H9 (cell line): ENCODE measurements around the gene MIPOL1. TPM values are rescaled to one million over a fixed set of nuclear protein-coding genes. Genes with fewer than 3 reads are reported as not detected.

Source experiments
- DNase-seq: peaks from one replicate; pipeline ENCODE4 v3.0.0-alpha.2; 2017
- H2AFZ ChIP-seq: one replicate; pipeline ENCODE4 v1.6.1; 2013; ENCODE audit warnings: mild to moderate bottlenecking, low read length, control low read depth, moderate library complexity
- H2AK5ac ChIP-seq: 2 replicates; pipeline ENCODE4 v1.6.1; 2013; ENCODE audit warnings: low read length, control low read depth, mixed read lengths; ENCODE audit not compliant: insufficient read length
- H2BK120ac ChIP-seq: one replicate; pipeline ENCODE4 v1.6.1; 2013; ENCODE audit warnings: low read depth, mild to moderate bottlenecking, low read length, control low read depth, inconsistent platforms; ENCODE audit not compliant: poor library complexity, severe bottlenecking
- H2BK12ac ChIP-seq: 2 replicates; pipeline ENCODE4 v1.6.1; 2013; ENCODE audit warnings: low read length, control low read depth, mixed read lengths, low read depth; ENCODE audit not compliant: insufficient read length
- H2BK15ac ChIP-seq: 2 replicates; pipeline ENCODE4 v1.6.1; 2013; ENCODE audit warnings: low read depth, low read length, control low read depth
- H2BK20ac ChIP-seq: one replicate; pipeline ENCODE4 v1.6.1; 2013; ENCODE audit warnings: low read depth, mild to moderate bottlenecking, low read length, control low read depth, inconsistent platforms; ENCODE audit not compliant: poor library complexity, severe bottlenecking
- H2BK5ac ChIP-seq: 2 replicates; pipeline ENCODE4 v1.6.1; 2013; ENCODE audit warnings: low read length, control low read depth, mixed read lengths; ENCODE audit not compliant: insufficient read length
- H3K14ac ChIP-seq: 2 replicates; pipeline ENCODE4 v1.6.1; 2013; ENCODE audit warnings: low read length, control low read depth; ENCODE audit not compliant: insufficient read depth
- H3K18ac ChIP-seq: 2 replicates; pipeline ENCODE4 v1.6.1; 2013; ENCODE audit warnings: low read depth, mild to moderate bottlenecking, mixed read lengths, low read length, control low read depth; ENCODE audit not compliant: insufficient read length
- H3K23ac ChIP-seq: 2 replicates; pipeline ENCODE4 v1.6.1; 2013; ENCODE audit warnings: low read length, control low read depth, mixed read lengths, low read depth; ENCODE audit not compliant: insufficient read length
- H3K23me2 ChIP-seq: 2 replicates; pipeline ENCODE4 v1.6.1; 2013; ENCODE audit warnings: low read depth, mild to moderate bottlenecking, mixed read lengths, low read length, control low read depth; ENCODE audit not compliant: insufficient read length, poor library complexity, severe bottlenecking
- H3K27ac ChIP-seq: 2 replicates; pipeline ENCODE4 v1.5.1; 2013; ENCODE audit warnings: low read length, control low read depth, mixed read lengths, low read depth; ENCODE audit not compliant: insufficient read length
- H3K27me3 ChIP-seq: 2 replicates; pipeline ENCODE4 v1.6.1; 2013; ENCODE audit warnings: low read length, control low read depth, inconsistent platforms; ENCODE audit not compliant: insufficient read depth
- H3K4ac ChIP-seq: 2 replicates; pipeline ENCODE4 v1.6.1; 2013; ENCODE audit warnings: low read depth, mild to moderate bottlenecking, control low read depth, inconsistent platforms, low read length, moderate library complexity
- H3K4me1 ChIP-seq: 2 replicates; pipeline ENCODE4 v1.6.1; 2013; ENCODE audit warnings: low read length, control low read depth, inconsistent platforms; ENCODE audit not compliant: insufficient read depth
- H3K4me2 ChIP-seq: 2 replicates; pipeline ENCODE4 v1.6.1; 2013; ENCODE audit warnings: low read length, control low read depth, mixed read lengths; ENCODE audit not compliant: insufficient read length, insufficient read depth
- H3K56ac ChIP-seq: 2 replicates; pipeline ENCODE4 v1.6.1; 2013; ENCODE audit warnings: low read depth, mild to moderate bottlenecking, mixed read lengths, low read length, control low read depth; ENCODE audit not compliant: insufficient read length
- H3K79me1 ChIP-seq: 2 replicates; pipeline ENCODE4 v1.6.1; 2013; ENCODE audit warnings: low read depth, mild to moderate bottlenecking, moderate library complexity, low read length, control low read depth, inconsistent platforms; ENCODE audit not compliant: insufficient read depth, poor library complexity, severe bottlenecking
- H3K79me2 ChIP-seq: 2 replicates; pipeline ENCODE4 v1.6.1; 2013; ENCODE audit warnings: low read length, control low read depth, inconsistent platforms; ENCODE audit not compliant: insufficient read depth
- H3K9ac ChIP-seq: 2 replicates; pipeline ENCODE4 v1.6.1; 2013; ENCODE audit warnings: low read length, control low read depth, mixed read lengths; ENCODE audit not compliant: insufficient read length; ENCODE audit errors: extremely low read depth
- H3K9me3 ChIP-seq: one replicate; pipeline ENCODE4 v1.6.1; 2013; ENCODE audit warnings: low read depth, low read length, inconsistent platforms; ENCODE audit not compliant: control insufficient read depth
- H3T11ph ChIP-seq: one replicate; pipeline ENCODE4 v1.6.1; 2013; ENCODE audit warnings: mild to moderate bottlenecking, low read length, control low read depth, inconsistent platforms
- H4K20me1 ChIP-seq: one replicate; pipeline ENCODE4 v1.6.1; 2013; ENCODE audit not compliant: control insufficient read depth, insufficient read length, insufficient read depth
- H4K5ac ChIP-seq: 2 replicates; pipeline ENCODE4 v1.6.1; 2013; ENCODE audit warnings: low read depth, mild to moderate bottlenecking, mixed read lengths, low read length, control low read depth; ENCODE audit not compliant: insufficient read length
- H4K8ac ChIP-seq: replicated peaks from 2 replicates; pipeline ENCODE4 v1.6.1; 2013; ENCODE audit warnings: low read length, control low read depth, mixed read lengths, low read depth; ENCODE audit not compliant: insufficient read length
- H4K91ac ChIP-seq: 2 replicates; pipeline ENCODE4 v1.6.1; 2013; ENCODE audit warnings: low read depth, mild to moderate bottlenecking, moderate library complexity, mixed read lengths, low read length, control low read depth; ENCODE audit not compliant: insufficient read length
- H3K27ac Mint-ChIP-seq, 3 experiments: 2 replicates in 2 of 3; 3 replicates in 1 of 3; pipeline ENCODE4 v1.8.0; 2020 to 2021; ENCODE audit warnings: mixed read lengths in 3 of 3, mild to moderate bottlenecking in 1 of 3, moderate library complexity in 1 of 3
- H3K27me3 Mint-ChIP-seq: 2 replicates; pipeline ENCODE4 v1.8.0; 2021; ENCODE audit warnings: low read depth, mild to moderate bottlenecking, moderate library complexity, mixed read lengths
- H3K36me3 Mint-ChIP-seq, 3 experiments: 2 replicates in 2 of 3; 3 replicates in 1 of 3; pipeline ENCODE4 v1.8.0; 2020 to 2021; ENCODE audit warnings: low read depth in 3 of 3, mixed read lengths in 3 of 3; ENCODE audit not compliant: insufficient read depth in 1 of 3
- H3K4me1 Mint-ChIP-seq, 2 experiments: 2 replicates each; pipeline ENCODE4 v1.8.0; 2020; ENCODE audit warnings: mixed read lengths in 2 of 2
- H3K4me3 Mint-ChIP-seq, 2 experiments: 2 replicates in 1 of 2; 3 replicates in 1 of 2; pipeline ENCODE4 v1.8.0; 2020 to 2021; ENCODE audit warnings: mild to moderate bottlenecking in 2 of 2, mixed read lengths in 2 of 2, moderate library complexity in 1 of 2
- H3K9me3 Mint-ChIP-seq, 2 experiments: 2 replicates in 1 of 2; 3 replicates in 1 of 2; pipeline ENCODE4 v1.8.0; 2020; ENCODE audit warnings: mild to moderate bottlenecking in 2 of 2, mixed read lengths in 2 of 2, moderate library complexity in 1 of 2
- WGBS: extraction: QIAGEN DNeasy Blood & Tissue Kit; methylation state at CpG from one replicate; pipeline ENCODE4 v1.1.7; 2013; ENCODE audit warnings: missing lambda C conversion rate, low lambda C conversion rate, mixed read lengths; ENCODE audit not compliant: insufficient read length; ENCODE audit errors: extremely low coverage; 5-methylcytosine and 5-hydroxymethylcytosine counted together
- total RNA-seq: library from RNA; stranded (reverse); gene quantifications from 2 replicates; pipeline ENCODE4 v1.2.1, GENCODE V29; 2021
- TF ChIP-seq, protein P1 (sequence below): fragments of 200-600 bp; sonication (generic); conservative IDR thresholded peaks from 3 replicates; pipeline ENCODE4 v1.8.0; 2021; ENCODE audit warnings: antibody characterized with exemption, mild to moderate bottlenecking

MIPOL1 gene
- total RNA-seq, 1 experiment from 2014 or later: 15.6 TPM

DNA sequence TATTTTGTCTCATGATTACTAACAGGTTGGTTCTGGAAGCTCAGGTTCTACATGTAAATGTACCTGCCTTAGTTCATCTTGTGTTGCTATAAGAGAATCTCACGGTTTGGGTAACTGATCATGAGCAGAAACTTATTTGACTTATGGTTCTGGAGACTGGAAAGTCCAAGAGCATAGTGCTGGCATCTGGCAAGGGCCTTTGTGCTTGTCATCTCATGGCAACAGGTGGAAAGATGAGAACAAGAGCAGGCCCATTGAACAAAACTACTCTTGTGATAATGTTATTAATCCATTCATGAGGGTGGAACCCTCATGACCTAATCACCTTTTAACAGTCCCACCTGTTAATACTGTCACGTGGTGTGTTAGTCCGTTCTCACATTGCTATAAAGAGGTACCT lies 23.3 kb downstream of the MIPOL1 start:
- Histone ChIP-seq H3K56ac (no peak overlapping the region), H3K23me2 (no peaks in the 10 kb centered on the region), H4K8ac (no peak overlapping the region), H3K79me1 (no peaks in the 10 kb centered on the region), H4K5ac (no peak overlapping the region), H3K4ac (no peak overlapping the region), H3K79me2 (no peaks in the 10 kb centered on the region), H3K9me3 (peaks cover 14% of the 10 kb centered on the region), H3K27me3 (no peaks in the 10 kb centered on the region), H2BK120ac (no peak overlapping the region), H2BK5ac (no peak overlapping the region), H3K18ac (no peak overlapping the region), H3K27ac (no peak overlapping the region), H2AK5ac (no peak overlapping the region), H3K4me2 (no peak overlapping the region), H4K91ac (no peak overlapping the region), H3K14ac (no peak overlapping the region), H2AFZ (no peak overlapping the region), H3K23ac (no peak overlapping the region), H2BK20ac (no peak overlapping the region), H3K9ac (no peak overlapping the region), H2BK15ac (no peak overlapping the region), H4K20me1 (no peaks in the 10 kb centered on the region), H3T11ph (no peak overlapping the region), H2BK12ac (no peak overlapping the region), H3K4me1 (no peaks in the 10 kb centered on the region)
- peaks cover 31 to 50% (median 39%) of the 10 kb centered on the region in 3 experiments for H3K36me3 Mint-ChIP-seq
- no peak overlapping the region for H3K4me3 Mint-ChIP-seq
- no peak overlapping the region for H3K27ac Mint-ChIP-seq
- no CpG with 5 or more reads among the region's 3 CpGs for WGBS
- no peak for DNase-seq
- no peaks in the 10 kb centered on the region for H3K4me1 Mint-ChIP-seq
- TF ChIP-seq, protein P1, sequence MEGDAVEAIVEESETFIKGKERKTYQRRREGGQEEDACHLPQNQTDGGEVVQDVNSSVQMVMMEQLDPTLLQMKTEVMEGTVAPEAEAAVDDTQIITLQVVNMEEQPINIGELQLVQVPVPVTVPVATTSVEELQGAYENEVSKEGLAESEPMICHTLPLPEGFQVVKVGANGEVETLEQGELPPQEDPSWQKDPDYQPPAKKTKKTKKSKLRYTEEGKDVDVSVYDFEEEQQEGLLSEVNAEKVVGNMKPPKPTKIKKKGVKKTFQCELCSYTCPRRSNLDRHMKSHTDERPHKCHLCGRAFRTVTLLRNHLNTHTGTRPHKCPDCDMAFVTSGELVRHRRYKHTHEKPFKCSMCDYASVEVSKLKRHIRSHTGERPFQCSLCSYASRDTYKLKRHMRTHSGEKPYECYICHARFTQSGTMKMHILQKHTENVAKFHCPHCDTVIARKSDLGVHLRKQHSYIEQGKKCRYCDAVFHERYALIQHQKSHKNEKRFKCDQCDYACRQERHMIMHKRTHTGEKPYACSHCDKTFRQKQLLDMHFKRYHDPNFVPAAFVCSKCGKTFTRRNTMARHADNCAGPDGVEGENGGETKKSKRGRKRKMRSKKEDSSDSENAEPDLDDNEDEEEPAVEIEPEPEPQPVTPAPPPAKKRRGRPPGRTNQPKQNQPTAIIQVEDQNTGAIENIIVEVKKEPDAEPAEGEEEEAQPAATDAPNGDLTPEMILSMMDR: no peak
- H3K27me3 Mint-ChIP-seq: 0 out of 2 replicates have a peak, but pooled peaks cover 2% of the 10 kb centered on the region
- H3K9me3 Mint-ChIP-seq: peaks cover 38 to 45% of the 10 kb centered on the region in 2 experiments
